Hepatocyte (in vitro differentiated cells): ENCODE measurements around the gene NLK. TPM values are rescaled to one million over a fixed set of nuclear protein-coding genes. Genes with fewer than 3 reads are reported as not detected.

ENCODE experiments used
- DNase-seq: peaks from one replicate; pipeline ENCODE4 v3.0.0-alpha.2; 2016; ENCODE audit warnings: low spot score
- H2AFZ ChIP-seq: fragments of 200-600 bp; sonication (generic); 2 replicates; pipeline ENCODE4 v1.6.0; 2016; ENCODE audit warnings: antibody characterized with exemption, mild to moderate bottlenecking
- H3K27ac ChIP-seq: fragments of 200-600 bp; sonication (generic); 2 replicates; pipeline ENCODE4 v1.5.1; 2016; ENCODE audit warnings: mild to moderate bottlenecking
- H3K27me3 ChIP-seq: fragments of 200-600 bp; sonication (generic); 2 replicates; pipeline ENCODE4 v1.6.1; 2016
- H3K36me3 ChIP-seq: fragments of 200-600 bp; sonication (generic); replicated peaks from 2 replicates; pipeline ENCODE4 v1.5.1; 2016; ENCODE audit warnings: low read depth; ENCODE audit not compliant: insufficient read depth
- H3K4me1 ChIP-seq: fragments of 200-600 bp; sonication (generic); 2 replicates; pipeline ENCODE4 v1.5.1; 2016; ENCODE audit warnings: mild to moderate bottlenecking, moderate library complexity; ENCODE audit not compliant: insufficient read depth
- H3K4me2 ChIP-seq: fragments of 200-600 bp; sonication (generic); 2 replicates; pipeline ENCODE4 v1.6.0; 2016
- H3K4me3 ChIP-seq: fragments of 200-600 bp; sonication (generic); 2 replicates; pipeline ENCODE4 v1.5.1; 2016; ENCODE audit warnings: mild to moderate bottlenecking
- H3K79me2 ChIP-seq: fragments of 200-600 bp; sonication (generic); 2 replicates; pipeline ENCODE4 v1.6.0; 2017; ENCODE audit warnings: mild to moderate bottlenecking
- H3K9me2 ChIP-seq: fragments of 200-600 bp; sonication (generic); replicated peaks from 2 replicates; pipeline ENCODE4 v1.6.0; 2017; ENCODE audit warnings: mild to moderate bottlenecking; ENCODE audit not compliant: insufficient read depth
- H3K9me3 ChIP-seq: fragments of 200-600 bp; sonication (generic); 2 replicates; pipeline ENCODE4 v1.5.1; 2016; ENCODE audit warnings: low read depth, mild to moderate bottlenecking
- H4K20me1 ChIP-seq: fragments of 200-600 bp; sonication (generic); 2 replicates; pipeline ENCODE4 v1.6.0; 2016; ENCODE audit warnings: mild to moderate bottlenecking; ENCODE audit not compliant: insufficient read depth, poor library complexity, severe bottlenecking
- CTCF ChIP-seq: fragments of 200-600 bp; sonication (generic); IDR thresholded peaks from 2 replicates; pipeline ENCODE4 v1.5.1; 2016; ENCODE audit warnings: antibody characterized with exemption, mild to moderate bottlenecking; ENCODE audit not compliant: poor library complexity
- EZH2 ChIP-seq: fragments of 200-600 bp; sonication (generic); IDR thresholded peaks from 2 replicates; pipeline ENCODE4 v1.6.1; 2016; ENCODE audit warnings: antibody characterized with exemption, mild to moderate bottlenecking, borderline replicate concordance
- EZH2phosphoT487 ChIP-seq: fragments of 200-600 bp; sonication (generic); IDR thresholded peaks from one replicate; pipeline ENCODE4 v1.6.1; 2018; ENCODE audit warnings: antibody characterized with exemption, mild to moderate bottlenecking, low read depth, moderate library complexity; ENCODE audit not compliant: unreplicated experiment, severe bottlenecking
- WGBS: methylation state at CpG from one replicate; pipeline ENCODE4 v1.1.6; 2016; ENCODE audit warnings: low lambda C conversion rate; ENCODE audit errors: missing lambda C conversion rate; 5-methylcytosine and 5-hydroxymethylcytosine counted together
- polyA plus RNA-seq: library from polyadenylated mRNA; unstranded; fragments of >200 nt; fragmentation: Nextera tagmentation; extraction: Ambion mirVana; gene quantifications from 2 replicates; pipeline ENCODE4 v1.2.1, GENCODE V29; 2016
- total RNA-seq: library from RNA; depleted of rRNA; stranded (reverse); fragments of >200 nt; gene quantifications from 2 replicates; pipeline ENCODE4 v1.2.3, GENCODE V29; 2014

NLK gene
- total and polyA plus RNA-seq, 2 experiments from 2014 or later = 5.2 to 24.9 TPM

DNA sequence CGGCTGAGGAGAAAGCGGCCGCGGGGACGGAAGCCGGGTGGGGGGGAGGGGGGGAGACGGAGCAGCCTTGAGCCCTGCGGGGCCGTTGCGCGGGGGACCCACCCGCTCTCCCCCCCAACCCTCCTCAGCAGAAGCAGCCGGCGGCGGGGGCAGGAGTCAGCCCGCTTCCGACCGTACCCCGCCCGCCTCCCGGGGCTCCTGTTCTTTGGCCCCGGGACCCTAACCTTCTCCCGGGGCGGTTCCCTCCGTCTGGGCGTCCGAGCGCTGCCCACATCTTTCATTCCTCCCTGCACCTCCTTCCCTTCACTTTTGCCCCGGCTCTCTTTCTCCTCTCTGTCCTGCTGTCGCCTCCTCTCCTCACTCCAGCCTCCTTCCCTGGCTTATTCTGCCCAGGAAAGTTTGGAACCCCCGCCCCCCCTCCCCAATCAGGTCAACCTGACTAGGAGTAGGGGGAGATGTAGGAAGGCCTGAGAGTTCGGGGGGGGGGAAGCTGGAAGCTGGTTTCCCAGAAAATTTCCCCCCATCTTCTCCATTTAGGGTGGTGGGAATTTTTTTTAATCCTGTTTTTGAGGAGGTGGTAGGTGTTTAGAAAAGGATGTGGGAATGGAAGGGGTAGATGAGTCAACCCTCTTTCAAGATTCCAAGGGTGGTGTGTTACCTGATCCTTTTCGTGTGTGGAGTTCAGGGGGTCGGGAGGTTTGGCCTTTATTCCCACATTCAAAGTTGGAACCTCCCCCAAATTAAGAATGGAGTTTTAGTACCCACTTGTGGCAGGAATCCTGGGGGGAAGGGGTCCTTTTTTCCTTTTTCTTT lies 427 bp upstream of the NLK start:
- TF ChIP-seq EZH2phosphoT487 (no peak), CTCF (no peak), EZH2 (no peak)
- 9% methylated on average over 6 of the region's 34 CpGs for WGBS
- peaks cover 52% of the 10 kb centered on the region for H3K79me2 ChIP-seq
- H2AFZ ChIP-seq = peak overlapping the region; percentile 75
- peaks cover 23% of the 10 kb centered on the region for H3K4me1 ChIP-seq
- peak overlapping the region; percentile 95 for H3K4me2 ChIP-seq
- H3K4me3 ChIP-seq = peak overlapping the region; percentile 86
- H3K36me3 ChIP-seq = no peaks in the 10 kb centered on the region
- no peaks in the 10 kb centered on the region for H3K27me3 ChIP-seq
- DNase-seq = no peak
- peak overlapping the region; percentile 71 for H3K27ac ChIP-seq
- peaks cover 15% of the 10 kb centered on the region for H4K20me1 ChIP-seq
- no peaks in the 10 kb centered on the region for H3K9me3 ChIP-seq
- no peaks in the 10 kb centered on the region for H3K9me2 ChIP-seq

- H3K36me3 ChIP-seq = no peaks in the 10 kb centered on the region
- H3K9me3 ChIP-seq = no peaks in the 10 kb centered on the region
- H3K27ac ChIP-seq = no peak overlapping the region
- H3K4me1 ChIP-seq = peaks cover 23% of the 10 kb centered on the region
- H3K9me2 ChIP-seq = no peaks in the 10 kb centered on the region
- no peaks in the 10 kb centered on the region for H3K27me3 ChIP-seq
- peak overlapping the region; percentile 95 for H3K4me2 ChIP-seq
- no peak overlapping the region for H2AFZ ChIP-seq
- peaks cover 59% of the 10 kb centered on the region for H3K79me2 ChIP-seq
- DNase-seq = no peak
- TF ChIP-seq EZH2phosphoT487 = no peak
- no peak for TF ChIP-seq EZH2
- no peak for TF ChIP-seq CTCF
- 98% methylated on average over 16 of the region's 16 CpGs for WGBS
- H3K4me3 ChIP-seq = peak overlapping the region; percentile 86
- H4K20me1 ChIP-seq = peaks cover 15% of the 10 kb centered on the region
Observed at GRCh38 chr17:28042721-28043291, 329 bp downstream of the NLK start.

- WGBS = 89% methylated on average over 3 of the region's 3 CpGs
- no peak overlapping the region for H3K27ac ChIP-seq
- H3K4me1 ChIP-seq = peaks cover 23% of the 10 kb centered on the region
- peak overlapping the region; percentile 95 for H3K4me2 ChIP-seq
- no peak overlapping the region for H2AFZ ChIP-seq
- no peak for TF ChIP-seq EZH2phosphoT487
- TF ChIP-seq CTCF = no peak
- no peak for TF ChIP-seq EZH2
- peaks cover 64% of the 10 kb centered on the region for H3K79me2 ChIP-seq
- no peaks in the 10 kb centered on the region for H3K9me3 ChIP-seq
- peak overlapping the region; percentile 1 for H3K4me3 ChIP-seq
- H3K27me3 ChIP-seq = no peaks in the 10 kb centered on the region
- H3K9me2 ChIP-seq = no peaks in the 10 kb centered on the region
- H3K36me3 ChIP-seq = no peaks in the 10 kb centered on the region
- peaks cover 15% of the 10 kb centered on the region for H4K20me1 ChIP-seq
- DNase-seq = no peak
Observed at GRCh38 chr17:28043296-28043695, 819 bp downstream of the NLK start.
